Keratinocyte (primary cell): Measurements from ENCODE around the gene HERC6.

Experiments used
- EZH2 ChIP-seq: IDR thresholded peaks from one replicate; pipeline ENCODE4 v1.6.1; 2012; ENCODE audit warnings: inconsistent platforms, mild to moderate bottlenecking, low read length, moderate library complexity
- TF ChIP-seq, protein P1 (sequence below), 3 experiments: IDR thresholded peaks in 1 of 3; conservative IDR thresholded peaks in 1 of 3; optimal IDR thresholded peaks in 1 of 3; 2 replicates in 2 of 3; 3 replicates in 1 of 3; pipeline versions ENCODE3 to v1.5.1; 2011; ENCODE audit warnings: low read length in 3 of 3, mild to moderate bottlenecking in 3 of 3, moderate library complexity in 2 of 3, control low read depth in 1 of 3, inconsistent platforms in 1 of 3; ENCODE audit not compliant: insufficient read depth in 2 of 3; ENCODE audit errors: extremely low read depth in 1 of 3

DNA sequence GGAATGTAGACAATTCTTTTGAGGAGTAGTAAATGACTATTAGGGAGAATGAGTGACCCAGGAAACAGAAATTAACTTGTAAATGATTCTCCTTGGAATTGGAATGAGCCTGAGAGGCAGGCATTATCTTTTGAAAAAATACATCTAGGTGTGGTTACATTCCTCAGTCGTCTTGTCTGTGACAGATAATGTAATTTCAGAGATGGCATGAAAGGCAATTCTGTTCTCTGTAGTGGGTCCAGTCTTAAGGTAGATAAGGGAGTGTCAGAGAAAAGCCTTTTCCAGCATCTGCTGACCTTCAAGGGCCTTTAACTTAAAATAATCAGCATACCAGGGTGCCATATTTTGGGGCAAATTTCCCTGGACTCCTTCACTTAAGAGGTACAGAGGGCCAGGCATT is 35.1 kb downstream of the HERC6 start:
- TF ChIP-seq, protein P1, sequence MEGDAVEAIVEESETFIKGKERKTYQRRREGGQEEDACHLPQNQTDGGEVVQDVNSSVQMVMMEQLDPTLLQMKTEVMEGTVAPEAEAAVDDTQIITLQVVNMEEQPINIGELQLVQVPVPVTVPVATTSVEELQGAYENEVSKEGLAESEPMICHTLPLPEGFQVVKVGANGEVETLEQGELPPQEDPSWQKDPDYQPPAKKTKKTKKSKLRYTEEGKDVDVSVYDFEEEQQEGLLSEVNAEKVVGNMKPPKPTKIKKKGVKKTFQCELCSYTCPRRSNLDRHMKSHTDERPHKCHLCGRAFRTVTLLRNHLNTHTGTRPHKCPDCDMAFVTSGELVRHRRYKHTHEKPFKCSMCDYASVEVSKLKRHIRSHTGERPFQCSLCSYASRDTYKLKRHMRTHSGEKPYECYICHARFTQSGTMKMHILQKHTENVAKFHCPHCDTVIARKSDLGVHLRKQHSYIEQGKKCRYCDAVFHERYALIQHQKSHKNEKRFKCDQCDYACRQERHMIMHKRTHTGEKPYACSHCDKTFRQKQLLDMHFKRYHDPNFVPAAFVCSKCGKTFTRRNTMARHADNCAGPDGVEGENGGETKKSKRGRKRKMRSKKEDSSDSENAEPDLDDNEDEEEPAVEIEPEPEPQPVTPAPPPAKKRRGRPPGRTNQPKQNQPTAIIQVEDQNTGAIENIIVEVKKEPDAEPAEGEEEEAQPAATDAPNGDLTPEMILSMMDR (optimal IDR thresholded peaks at IDR 0.05 in 1 of 3, IDR thresholded peaks at IDR 0.05 in 1 of 3, conservative IDR thresholded peaks at IDR 0.05 in 1 of 3; ENCODE audit: extremely low read depth in 1 of 3, insufficient read depth in 2 of 3, low read length in 3 of 3), result no peak
- TF ChIP-seq EZH2, result no peak
